Subcutaneous adipose tissue (tissue), 4 donors: ENCODE data around the gene CASTOR1. TPM values are rescaled to one million over a fixed set of nuclear protein-coding genes. Genes with fewer than 3 reads are reported as not detected.

Experiments
- CTCF ChIP-seq: fragments of 450-650 bp; IDR thresholded peaks from one replicate; pipeline ENCODE4 v1.5.1; 2016; ENCODE audit warnings: low read depth, mild to moderate bottlenecking, control low read depth, antibody characterized with exemption, moderate library complexity
- total RNA-seq, 4 donors: library from RNA; depleted of rRNA; stranded (reverse); fragments of >200 nt; gene quantifications; one replicate each; pipeline ENCODE4 v1.1.0, GENCODE V29; 2016

CASTOR1 gene
- total RNA-seq, 4 donors from 2014 or later: 8.5 to 26.9 (median 12.8) TPM

DNA sequence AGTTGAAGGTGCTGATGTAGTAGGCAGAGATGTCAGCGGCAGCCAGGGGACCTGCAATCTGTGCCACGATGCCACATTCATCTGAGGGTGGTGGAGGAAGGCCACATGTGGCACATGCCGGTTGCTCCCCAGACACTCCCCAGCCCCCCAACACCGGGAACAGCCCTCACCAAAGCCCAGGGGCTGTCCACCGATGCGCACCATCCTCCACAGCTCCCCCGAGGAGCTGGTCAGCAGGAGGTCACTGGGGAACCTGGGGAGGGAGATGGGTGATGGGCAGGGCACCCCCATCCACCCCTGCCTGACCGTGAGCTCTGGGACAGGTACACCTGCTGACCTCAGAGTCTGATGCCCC is 3.5 kb downstream of the CASTOR1 start:
- TF ChIP-seq CTCF: no peak

DNA sequence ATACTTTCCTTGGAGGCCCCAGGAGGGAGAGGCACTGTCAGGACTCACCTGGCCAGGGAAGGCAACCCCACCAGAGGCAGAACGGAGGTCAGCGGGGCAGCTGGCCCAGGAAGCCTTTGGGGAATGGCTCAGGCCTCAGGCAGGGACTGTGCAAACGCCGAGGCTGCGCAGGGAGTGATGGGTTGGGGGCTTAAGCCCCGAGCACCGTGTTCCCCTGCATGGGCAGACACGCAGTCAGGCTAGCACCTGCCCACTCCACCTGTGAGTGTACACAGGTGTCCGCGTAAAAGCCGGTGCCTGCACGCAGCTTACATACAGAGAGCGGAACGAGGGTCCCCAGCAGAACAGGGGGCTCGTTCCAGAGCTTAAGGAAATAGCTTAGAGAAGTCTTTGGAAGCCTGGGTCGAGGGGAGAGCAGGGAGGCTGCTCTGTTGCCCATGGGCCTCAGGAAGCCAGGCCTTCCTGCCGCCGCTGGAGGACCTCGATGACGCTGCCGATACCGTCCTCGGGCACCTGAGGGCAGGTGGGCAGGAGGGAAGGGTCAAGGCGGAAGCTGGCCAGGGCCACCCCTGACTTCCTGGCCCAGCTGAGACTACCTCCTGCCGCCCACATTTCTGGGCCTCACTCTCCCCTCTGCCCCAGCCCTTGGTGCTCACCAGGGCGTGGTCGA is 4.0 kb downstream of the CASTOR1 start:
- TF ChIP-seq CTCF: no peak

DNA sequence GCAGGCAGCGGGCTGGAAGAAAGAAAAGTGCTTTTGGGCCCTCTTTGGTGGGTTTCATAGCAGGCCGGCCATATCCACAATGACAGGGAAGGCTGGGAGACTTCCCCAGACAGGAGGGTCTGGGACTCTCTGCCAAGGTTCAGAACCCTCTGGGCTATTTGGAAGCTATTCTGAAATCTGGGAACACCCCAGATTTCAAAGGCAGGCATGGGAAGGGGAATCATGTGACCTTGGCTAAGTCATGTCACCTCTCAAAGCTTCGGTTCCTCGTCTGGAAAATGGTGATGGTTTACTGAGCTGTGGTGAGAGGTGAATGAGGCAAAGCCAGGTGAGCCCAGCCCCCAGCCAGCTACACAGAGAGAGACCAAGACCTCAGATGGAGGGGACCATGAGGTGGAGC is 4.6 kb downstream of the CASTOR1 start:
- TF ChIP-seq CTCF: no peak

DNA sequence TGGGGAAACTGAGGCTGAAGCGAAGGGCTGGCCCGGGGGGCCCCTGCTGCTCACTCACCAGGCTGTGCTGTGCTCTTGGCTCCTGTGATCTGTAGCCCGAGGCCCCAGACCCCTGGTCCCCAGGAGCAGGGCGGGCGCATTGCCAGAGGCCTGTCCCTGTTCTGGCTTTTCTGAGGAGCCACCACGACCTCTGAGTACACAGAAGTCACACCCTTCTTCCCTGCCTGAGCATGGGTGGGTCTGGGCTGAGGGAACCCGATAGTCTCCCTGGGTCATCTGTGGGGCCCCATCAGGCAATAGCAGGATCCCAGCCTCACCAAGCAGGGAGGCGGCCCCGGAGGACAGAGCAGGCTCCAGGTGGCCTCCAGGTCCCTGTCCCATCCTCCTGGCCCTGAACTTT is 5.1 kb downstream of the CASTOR1 start:
- TF ChIP-seq CTCF: no peak

DNA sequence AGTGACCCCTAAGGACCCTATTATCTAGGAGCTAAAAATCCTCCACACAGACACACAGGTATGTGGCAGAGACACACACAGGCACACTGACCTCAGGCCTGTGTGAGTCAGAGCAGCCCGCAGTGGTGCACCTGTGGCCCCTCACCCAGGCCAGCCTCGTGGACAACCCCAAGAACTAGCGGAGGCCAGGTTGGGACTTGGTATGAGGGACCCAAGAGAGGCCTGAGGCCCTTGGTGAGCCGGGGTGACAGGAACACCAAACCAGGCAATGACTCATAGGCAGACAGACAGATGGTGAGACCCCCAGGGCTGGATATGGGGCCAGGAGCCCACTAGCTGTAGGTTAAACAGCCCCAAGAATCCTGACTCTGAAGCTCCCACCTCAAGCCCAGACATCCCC is 6.0 kb downstream of the CASTOR1 start:
- TF ChIP-seq CTCF: no peak

DNA sequence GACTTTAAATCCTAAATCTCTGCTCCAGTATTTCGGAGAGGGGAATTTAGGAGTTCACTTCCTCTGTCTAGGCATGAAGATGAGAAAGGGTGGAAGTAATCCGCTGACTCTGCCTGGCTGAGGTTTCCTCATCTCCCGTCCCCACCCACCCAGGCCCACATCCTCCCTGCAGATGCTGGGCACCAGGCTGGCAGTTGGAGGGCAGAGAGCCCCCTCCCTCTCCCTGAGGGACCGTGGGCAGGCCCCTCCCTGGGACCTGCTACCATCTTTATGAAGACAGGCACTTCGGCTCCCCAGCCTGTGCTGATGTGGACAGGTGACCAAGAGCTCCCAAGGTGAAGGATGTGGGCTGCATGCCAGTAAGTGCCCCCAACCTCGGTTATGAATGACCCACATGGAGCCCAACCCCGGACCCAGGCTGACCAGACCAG is 6.7 kb downstream of the CASTOR1 start:
- no peak for TF ChIP-seq CTCF

DNA sequence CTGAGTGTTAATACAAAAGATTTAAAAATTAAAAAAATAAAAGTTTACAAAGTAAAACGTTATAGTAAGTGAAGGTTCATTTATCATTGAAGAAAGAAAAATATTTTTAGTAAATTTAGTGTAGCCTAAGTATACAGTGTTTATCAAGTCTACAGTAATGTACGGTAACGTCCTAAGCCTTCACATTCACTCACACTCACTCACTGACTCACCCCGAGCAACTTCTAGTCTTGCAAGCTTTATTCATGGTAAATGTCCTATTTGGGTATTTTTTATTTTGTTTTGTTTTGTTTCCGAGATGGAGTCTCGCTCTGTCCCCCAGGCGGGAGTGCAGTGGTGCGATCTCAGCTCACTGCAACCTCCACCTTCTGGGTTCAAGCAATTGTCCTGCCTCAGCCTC is 8.8 kb downstream of the CASTOR1 start:
- no peak for TF ChIP-seq CTCF
